Astrocyte (in vitro differentiated cells and primary cell): ENCODE measurements around the gene HCN3. TPM values are rescaled to one million over a fixed set of nuclear protein-coding genes. Genes with fewer than 3 reads are reported as not detected.

ENCODE experiments used
- DNase-seq: peaks from one replicate; pipeline ENCODE4 v3.0.0-alpha.2; 2010; ENCODE audit warnings: low read depth
- FAIRE-seq: peaks from 2 replicates; lab custom pipeline; 2011; peaks lifted over from hg19 to GRCh38; lab: Jason Lieb, UNC
- H2AFZ ChIP-seq: 2 replicates; pipeline ENCODE4 v1.6.0; 2012; ENCODE audit warnings: low read depth, low read length, inconsistent platforms
- H3K27ac ChIP-seq: 2 replicates; pipeline ENCODE4 v1.5.1; 2011; ENCODE audit warnings: low read depth, low read length, inconsistent platforms
- H3K27me3 ChIP-seq: 2 replicates; pipeline ENCODE4 v1.6.0; 2011; ENCODE audit warnings: low read length, inconsistent platforms; ENCODE audit not compliant: insufficient read depth
- H3K36me3 ChIP-seq: 2 replicates; pipeline ENCODE4 v1.5.1; 2011; ENCODE audit warnings: low read length, inconsistent platforms; ENCODE audit not compliant: insufficient read depth
- H3K4me1 ChIP-seq: 2 replicates; pipeline ENCODE4 v1.5.1; 2011; ENCODE audit warnings: low read length, inconsistent platforms; ENCODE audit not compliant: insufficient read depth
- H3K4me2 ChIP-seq: 2 replicates; pipeline ENCODE4 v1.6.0; 2012; ENCODE audit warnings: low read length, inconsistent platforms
- H3K4me3 ChIP-seq: 2 replicates; pipeline ENCODE4 v1.5.1; 2011; ENCODE audit warnings: low read depth, mild to moderate bottlenecking, low read length, inconsistent platforms; ENCODE audit not compliant: insufficient read depth
- H3K79me2 ChIP-seq: 2 replicates; pipeline ENCODE4 v1.6.0; 2012; ENCODE audit warnings: mild to moderate bottlenecking, low read length, inconsistent platforms; ENCODE audit not compliant: insufficient read depth
- H3K9ac ChIP-seq: 2 replicates; pipeline ENCODE4 v1.6.0; 2012; ENCODE audit warnings: mild to moderate bottlenecking, low read length, inconsistent platforms
- H3K9me3 ChIP-seq: 2 replicates; pipeline ENCODE4 v1.5.1; 2012; ENCODE audit warnings: low read depth, mild to moderate bottlenecking, low read length, inconsistent platforms; ENCODE audit not compliant: insufficient read depth
- H4K20me1 ChIP-seq: 2 replicates; pipeline ENCODE4 v1.6.0; 2012; ENCODE audit warnings: low read length, inconsistent platforms; ENCODE audit not compliant: insufficient read depth
- H3K27ac Mint-ChIP-seq: one replicate; pipeline ENCODE4 v1.8.0; 2021; ENCODE audit warnings: mild to moderate bottlenecking, mixed read lengths; ENCODE audit not compliant: unreplicated experiment
- H3K27me3 Mint-ChIP-seq: one replicate; pipeline ENCODE4 v1.8.0; 2021; ENCODE audit warnings: low read depth, mixed read lengths; ENCODE audit not compliant: unreplicated experiment
- H3K36me3 Mint-ChIP-seq: one replicate; pipeline ENCODE4 v1.8.0; 2021; ENCODE audit warnings: low read depth, mixed read lengths; ENCODE audit not compliant: unreplicated experiment
- H3K4me1 Mint-ChIP-seq: one replicate; pipeline ENCODE4 v1.8.0; 2021; ENCODE audit warnings: low read depth, mixed read lengths; ENCODE audit not compliant: unreplicated experiment
- H3K4me3 Mint-ChIP-seq: one replicate; pipeline ENCODE4 v1.8.0; 2021; ENCODE audit warnings: mild to moderate bottlenecking, moderate library complexity, mixed read lengths; ENCODE audit not compliant: unreplicated experiment
- H3K9me3 Mint-ChIP-seq: one replicate; pipeline ENCODE4 v1.8.0; 2021; ENCODE audit warnings: mild to moderate bottlenecking, mixed read lengths; ENCODE audit not compliant: unreplicated experiment
- CTCF ChIP-seq: IDR thresholded peaks from 2 replicates; pipeline ENCODE4 v1.5.1; 2011; ENCODE audit warnings: low read depth, mild to moderate bottlenecking, inconsistent platforms, low read length, moderate library complexity; ENCODE audit not compliant: insufficient read depth
- EZH2 ChIP-seq: IDR thresholded peaks from 2 replicates; pipeline ENCODE4 v1.6.1; 2012; ENCODE audit warnings: mild to moderate bottlenecking, low read length, inconsistent platforms; ENCODE audit not compliant: insufficient read depth
- total RNA-seq: library from RNA; stranded (reverse); gene quantifications from 2 replicates; pipeline ENCODE4 v1.2.1, GENCODE V29; 2021

The HCN3 gene
- total RNA-seq, 1 donor from 2014 or later = 3.6 TPM

GRCh38 chr1:155320661-155321617 is 43.7 kb downstream of the HCN3 start, which contains the start of gene RUSC1:
TSS of gene RUSC1 (plus strand) at chr1:155320894. CDS start at chr1:155321774, 880 bp downstream.
- H3K9ac ChIP-seq = peak within 1 kb of the TSS; percentile 78
- peak within 1 kb of the TSS; percentile 55 for H2AFZ ChIP-seq
- peaks cover 8% of the 10 kb centered on the region for H3K36me3 Mint-ChIP-seq

GRCh38 chr1:155321639-155322503 is 44.6 kb downstream of the HCN3 start:
- peak overlapping the region; percentile 99 for H3K4me2 ChIP-seq
- peak overlapping the region; percentile 66 for H3K27ac Mint-ChIP-seq
- peak overlapping the region; percentile 72 for H3K4me3 ChIP-seq
- H3K36me3 ChIP-seq = peaks cover 11% of the 10 kb centered on the region
- TF ChIP-seq EZH2 = no peak
- TF ChIP-seq CTCF = no peak
- no peak for FAIRE-seq
- no peak overlapping the region for H2AFZ ChIP-seq
- H3K36me3 Mint-ChIP-seq = peaks cover 7% of the 10 kb centered on the region
- peaks cover 42% of the 10 kb centered on the region for H4K20me1 ChIP-seq
- H3K27ac ChIP-seq = no peak overlapping the region
- DNase-seq = no peak
- peaks cover 32% of the 10 kb centered on the region for H3K79me2 ChIP-seq
- H3K9ac ChIP-seq = peak overlapping the region; percentile 85
- peaks cover 32% of the 10 kb centered on the region for H3K4me1 ChIP-seq
- no peaks in the 10 kb centered on the region for H3K27me3 ChIP-seq
- peak overlapping the region; percentile 87 for H3K4me3 Mint-ChIP-seq
- no peaks in the 10 kb centered on the region for H3K9me3 ChIP-seq
- H3K27me3 Mint-ChIP-seq = no peaks in the 10 kb centered on the region
- H3K4me1 Mint-ChIP-seq = peaks cover 14% of the 10 kb centered on the region
- H3K9me3 Mint-ChIP-seq = no peaks in the 10 kb centered on the region

More at GRCh38 chr1:155320661-155321617, 43.7 kb downstream of the HCN3 start, which contains the start of gene RUSC1:
- H3K9me3 Mint-ChIP-seq = no peaks in the 10 kb centered on the region
- Histone ChIP-seq H3K36me3 (peaks cover 11% of the 10 kb centered on the region), H4K20me1 (peaks cover 35% of the 10 kb centered on the region), H3K27ac (no peak within 1 kb of the TSS), H3K9me3 (no peaks in the 10 kb centered on the region), H3K4me3 (peak within 1 kb of the TSS; percentile 72), H3K4me2 (peak within 1 kb of the TSS; percentile 99), H3K79me2 (peaks cover 23% of the 10 kb centered on the region), H3K27me3 (no peaks in the 10 kb centered on the region), H3K4me1 (peaks cover 32% of the 10 kb centered on the region)
- H3K27ac Mint-ChIP-seq = peak within 1 kb of the TSS; percentile 48
- H3K27me3 Mint-ChIP-seq = no peaks in the 10 kb centered on the region
- H3K4me1 Mint-ChIP-seq = peaks cover 11% of the 10 kb centered on the region
- TF ChIP-seq CTCF = no peak
- no peak for TF ChIP-seq EZH2
- peak within 1 kb of the TSS; percentile 87 for H3K4me3 Mint-ChIP-seq
- FAIRE-seq (no peak), DNase-seq (no peak)
